Upper lobe of right lung (tissue), 1 donor: ENCODE measurements around the gene RNASE8. TPM values are rescaled to one million over a fixed set of nuclear protein-coding genes. Genes with fewer than 3 reads are reported as not detected.

Experiments used
- ATAC-seq: fragments of 200-7000 bp; cut with Tn5 transposase; one replicate; pipeline ENCODE4 v1.9.1; 2020; ENCODE audit warnings: mild to moderate bottlenecking, moderate library complexity
- DNase-seq: peaks from one replicate; pipeline ENCODE4 v3.0.0-alpha.2; 2020
- H3K27ac ChIP-seq: fragments of 200-600 bp; one replicate; pipeline ENCODE4 v1.8.0; 2022
- H3K27me3 ChIP-seq: fragments of 200-600 bp; one replicate; pipeline ENCODE4 v1.8.0; 2022; ENCODE audit warnings: mild to moderate bottlenecking
- H3K36me3 ChIP-seq: fragments of 200-600 bp; one replicate; pipeline ENCODE4 v1.8.0; 2022
- H3K4me1 ChIP-seq: fragments of 200-600 bp; one replicate; pipeline ENCODE4 v1.8.0; 2022
- H3K4me3 ChIP-seq: fragments of 200-600 bp; one replicate; pipeline ENCODE4 v1.8.0; 2022; ENCODE audit warnings: mild to moderate bottlenecking
- H3K9me3 ChIP-seq: fragments of 200-600 bp; one replicate; pipeline ENCODE4 v1.8.0; 2022
- intact Hi-C: fragments of 100-400 bp; cut with DNase I; formaldehyde crosslinking; loops from one replicate; pipeline ENCODE4 v1.11.0; 2022
- total RNA-seq: library from RNA; stranded (reverse); fragmentation: NEBNext Ultra II Directional; extraction: Animal tissue kit (Norgen Biotek cat#: 25700); gene quantifications from one replicate; pipeline ENCODE4 v1.2.1, GENCODE V29; 2021
- TF ChIP-seq, protein P1 (sequence below): fragments of 200-600 bp; IDR thresholded peaks from one replicate; pipeline ENCODE4 v1.8.0; 2022; ENCODE audit warnings: antibody characterized with exemption
- donor health status: DM: no; HTN: yes; CAD: no; lungs with severe emphysema.

RNASE8 gene
- total RNA-seq, 1 donor from 2014 or later: not detected

GRCh38 chr14:21049271-21049673, 8.3 kb upstream of the RNASE8 start:
- Histone ChIP-seq H3K27me3 (no peaks in the 10 kb centered on the region), H3K27ac (no peak overlapping the region), H3K36me3 (no peaks in the 10 kb centered on the region), H3K4me1 (peaks cover 8% of the 10 kb centered on the region), H3K4me3 (no peak overlapping the region), H3K9me3 (no peaks in the 10 kb centered on the region)
- intact Hi-C loops: no loop called here
- TF ChIP-seq, protein P1, sequence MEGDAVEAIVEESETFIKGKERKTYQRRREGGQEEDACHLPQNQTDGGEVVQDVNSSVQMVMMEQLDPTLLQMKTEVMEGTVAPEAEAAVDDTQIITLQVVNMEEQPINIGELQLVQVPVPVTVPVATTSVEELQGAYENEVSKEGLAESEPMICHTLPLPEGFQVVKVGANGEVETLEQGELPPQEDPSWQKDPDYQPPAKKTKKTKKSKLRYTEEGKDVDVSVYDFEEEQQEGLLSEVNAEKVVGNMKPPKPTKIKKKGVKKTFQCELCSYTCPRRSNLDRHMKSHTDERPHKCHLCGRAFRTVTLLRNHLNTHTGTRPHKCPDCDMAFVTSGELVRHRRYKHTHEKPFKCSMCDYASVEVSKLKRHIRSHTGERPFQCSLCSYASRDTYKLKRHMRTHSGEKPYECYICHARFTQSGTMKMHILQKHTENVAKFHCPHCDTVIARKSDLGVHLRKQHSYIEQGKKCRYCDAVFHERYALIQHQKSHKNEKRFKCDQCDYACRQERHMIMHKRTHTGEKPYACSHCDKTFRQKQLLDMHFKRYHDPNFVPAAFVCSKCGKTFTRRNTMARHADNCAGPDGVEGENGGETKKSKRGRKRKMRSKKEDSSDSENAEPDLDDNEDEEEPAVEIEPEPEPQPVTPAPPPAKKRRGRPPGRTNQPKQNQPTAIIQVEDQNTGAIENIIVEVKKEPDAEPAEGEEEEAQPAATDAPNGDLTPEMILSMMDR: no peak
- ATAC-seq (no peak), DNase-seq (no peak)

GRCh38 chr14:21050597-21050996, 7.0 kb upstream of the RNASE8 start:
- no peak overlapping the region for H3K4me3 ChIP-seq
- no peak overlapping the region for H3K27ac ChIP-seq
- H3K4me1 ChIP-seq: peaks cover 8% of the 10 kb centered on the region
- DNase-seq (no peak), ATAC-seq (peak; percentile 13)
- no peaks in the 10 kb centered on the region for H3K27me3 ChIP-seq
- TF ChIP-seq, protein P1: no peak
- intact Hi-C loops: no loop called here
- H3K9me3 ChIP-seq: no peaks in the 10 kb centered on the region
- H3K36me3 ChIP-seq: no peaks in the 10 kb centered on the region

DNA sequence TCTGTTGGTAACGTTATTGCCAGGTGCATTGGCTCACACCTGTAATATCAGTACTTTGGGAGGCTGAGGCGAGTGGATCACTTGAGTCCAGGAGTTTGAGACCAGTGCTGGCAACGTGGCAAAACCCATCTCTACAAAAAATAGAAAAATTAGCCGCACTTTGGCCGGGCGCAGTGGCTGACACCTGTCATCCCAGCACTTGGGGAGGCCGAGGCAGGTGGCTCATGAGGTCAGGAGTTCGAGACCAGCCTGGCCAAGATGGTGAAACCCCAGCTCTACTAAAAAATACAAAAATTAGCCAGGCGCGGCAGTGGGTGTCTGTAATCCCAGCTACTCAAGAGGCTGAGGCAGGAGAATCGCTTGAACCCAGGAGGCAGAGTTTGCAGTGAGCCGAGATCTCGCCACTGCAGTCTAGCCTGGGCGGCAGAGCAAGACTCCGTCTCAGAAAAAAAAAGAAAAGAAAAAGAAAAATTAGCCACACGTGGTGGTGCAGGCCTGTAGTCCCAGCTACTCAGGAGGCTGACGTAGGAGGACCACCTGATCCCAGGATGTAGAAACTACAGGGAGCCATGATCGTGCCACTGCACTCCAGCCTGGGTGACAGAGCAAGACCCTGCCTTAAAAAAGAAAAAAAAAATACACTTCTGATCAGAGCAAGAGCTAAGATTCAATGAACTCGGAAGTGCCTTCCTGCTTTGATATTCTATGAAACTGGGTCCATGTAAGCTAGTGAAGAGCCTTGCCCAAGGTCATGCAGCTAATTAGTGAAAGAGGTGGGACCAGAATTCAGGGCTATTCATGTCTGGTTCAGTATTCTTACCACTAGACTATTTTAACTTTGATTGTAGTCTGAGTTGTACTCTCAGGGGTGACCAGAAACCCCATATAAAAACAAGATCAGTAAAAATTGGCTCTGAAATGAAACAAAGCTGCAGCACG, 4.2 kb upstream of the RNASE8 start:
- intact Hi-C loops: no loop called here
- DNase-seq (no peak), ATAC-seq (no peak)
- Histone ChIP-seq H3K9me3 (no peaks in the 10 kb centered on the region), H3K27me3 (no peaks in the 10 kb centered on the region), H3K36me3 (no peaks in the 10 kb centered on the region), H3K4me1 (no peaks in the 10 kb centered on the region), H3K27ac (no peak overlapping the region), H3K4me3 (no peak overlapping the region)
- TF ChIP-seq, protein P1: no peak

GRCh38 chr14:21054123-21054767, 3.4 kb upstream of the RNASE8 start:
- Histone ChIP-seq H3K4me1 (no peaks in the 10 kb centered on the region), H3K9me3 (no peaks in the 10 kb centered on the region), H3K27ac (no peak overlapping the region), H3K36me3 (no peaks in the 10 kb centered on the region), H3K27me3 (no peaks in the 10 kb centered on the region), H3K4me3 (no peak overlapping the region)
- TF ChIP-seq, protein P1: no peak
- intact Hi-C loops: no loop called here
- ATAC-seq: peak; percentile 41
- DNase-seq: no peak

DNA sequence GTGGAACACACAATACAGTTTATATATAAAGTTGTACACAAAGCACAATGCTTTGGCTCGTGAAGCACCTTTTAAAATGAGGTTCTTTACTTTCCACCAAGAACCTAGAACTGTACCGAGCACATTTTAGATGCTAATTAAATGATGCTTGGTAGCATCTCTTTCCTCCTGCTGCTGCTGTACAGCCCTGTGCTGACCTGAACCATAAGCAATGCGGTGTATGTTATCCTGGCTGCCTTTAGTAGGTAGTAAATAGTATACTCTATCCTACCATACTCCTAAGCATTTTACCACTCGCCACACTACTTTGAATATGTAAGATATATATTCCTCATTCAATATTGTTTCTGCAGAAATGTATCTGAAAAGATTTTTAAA, 2.9 kb upstream of the RNASE8 start:
- Histone ChIP-seq H3K27me3 (no peaks in the 10 kb centered on the region), H3K4me3 (no peak overlapping the region), H3K27ac (no peak overlapping the region), H3K36me3 (no peaks in the 10 kb centered on the region), H3K4me1 (no peaks in the 10 kb centered on the region), H3K9me3 (no peaks in the 10 kb centered on the region)
- no peak for DNase-seq
- intact Hi-C loops: no loop called here
- no peak for ATAC-seq
- TF ChIP-seq, protein P1: no peak
